NCI-H2171 treated with DMSO at 0.1 percent for 48 hours (cell line): ENCODE results near the gene TSHZ2.

Source experiments
- DNase-seq: peaks from one replicate; lab custom pipeline; 2025; lab: John Stamatoyannopoulos, UW

The TSHZ2 gene

GRCh38 chr20:53163486-53163885 is 191.3 kb downstream of the TSHZ2 start:
- no peak for DNase-seq

DNA sequence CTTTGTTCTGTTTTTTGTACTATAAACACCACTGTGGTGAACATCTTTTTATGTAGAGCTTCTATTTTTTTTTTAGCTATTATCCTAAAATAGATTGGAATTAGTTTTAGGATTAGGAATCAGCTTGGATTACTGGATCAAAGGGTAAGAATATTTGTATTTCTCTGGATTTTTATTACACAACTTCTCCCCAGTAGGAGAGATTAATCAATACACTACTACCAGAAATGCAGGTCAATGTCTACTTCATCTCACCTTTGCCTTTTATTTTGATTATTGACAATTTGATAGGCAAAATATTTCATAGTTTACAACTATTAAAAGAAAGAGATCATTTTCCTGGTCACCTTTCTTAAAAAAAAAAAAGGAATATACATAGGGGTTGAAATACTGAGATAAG is 191.9 kb downstream of the TSHZ2 start:
- DNase-seq = no peak

- no peak for DNase-seq
Observed at GRCh38 chr20:53165452-53165851, 193.3 kb downstream of the TSHZ2 start.

GRCh38 chr20:53168491-53168890 is 196.3 kb downstream of the TSHZ2 start:
- no peak for DNase-seq

DNA sequence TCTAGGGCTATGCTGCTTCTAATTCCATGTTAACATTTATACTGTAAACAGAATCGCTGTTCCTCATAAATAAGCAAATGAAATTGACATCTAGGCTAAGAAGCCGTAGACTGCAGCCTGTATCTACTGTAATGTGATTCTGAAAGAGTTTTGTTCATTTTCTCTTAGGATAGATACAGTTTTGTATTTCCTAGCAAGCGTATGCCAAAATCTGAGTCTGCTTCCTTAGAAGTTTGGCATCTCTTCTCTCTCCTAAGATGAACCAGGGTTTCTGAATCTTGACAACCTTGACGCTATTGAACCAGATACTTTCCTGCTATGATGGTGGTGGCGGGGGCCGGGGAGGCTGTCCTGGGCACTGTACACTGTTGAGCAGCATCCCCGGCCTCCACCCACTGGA is 198.0 kb downstream of the TSHZ2 start:
- no peak for DNase-seq

GRCh38 chr20:53171065-53171464 is 198.9 kb downstream of the TSHZ2 start:
- no peak for DNase-seq

- no peak for DNase-seq
Observed at GRCh38 chr20:53174454-53174853, 202.3 kb downstream of the TSHZ2 start.

DNA sequence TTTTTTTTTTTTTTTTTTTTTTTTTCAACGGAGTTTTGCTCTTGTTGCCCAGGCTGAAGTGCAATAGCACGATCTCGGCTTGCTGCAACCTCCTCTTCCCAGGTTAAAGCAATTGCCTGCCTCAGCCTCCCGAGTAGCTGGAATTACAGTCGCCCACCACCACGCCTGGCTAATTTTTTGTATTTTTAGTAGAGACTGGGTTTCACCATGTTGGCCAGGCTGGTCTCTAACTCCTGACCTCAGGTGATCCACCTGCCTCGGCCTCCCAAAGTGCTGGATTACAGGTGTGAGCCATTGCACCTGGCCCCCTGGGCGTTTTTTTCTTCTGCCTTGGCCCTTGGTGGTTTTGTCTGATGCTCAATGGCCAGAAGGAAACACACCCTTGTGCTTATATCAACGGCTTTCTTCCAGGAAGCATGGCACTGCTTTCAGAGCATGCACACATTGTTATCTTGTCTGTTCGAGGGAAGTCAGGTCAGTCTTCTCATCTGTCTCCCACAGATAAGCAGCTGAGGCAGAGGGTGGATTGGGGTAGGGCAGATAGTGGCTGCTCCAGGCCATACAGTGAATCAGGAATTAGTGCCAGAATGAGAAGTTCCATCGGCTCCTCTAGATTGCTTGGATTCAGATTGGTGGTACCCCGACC is 203.1 kb downstream of the TSHZ2 start:
- DNase-seq = no peak

DNA sequence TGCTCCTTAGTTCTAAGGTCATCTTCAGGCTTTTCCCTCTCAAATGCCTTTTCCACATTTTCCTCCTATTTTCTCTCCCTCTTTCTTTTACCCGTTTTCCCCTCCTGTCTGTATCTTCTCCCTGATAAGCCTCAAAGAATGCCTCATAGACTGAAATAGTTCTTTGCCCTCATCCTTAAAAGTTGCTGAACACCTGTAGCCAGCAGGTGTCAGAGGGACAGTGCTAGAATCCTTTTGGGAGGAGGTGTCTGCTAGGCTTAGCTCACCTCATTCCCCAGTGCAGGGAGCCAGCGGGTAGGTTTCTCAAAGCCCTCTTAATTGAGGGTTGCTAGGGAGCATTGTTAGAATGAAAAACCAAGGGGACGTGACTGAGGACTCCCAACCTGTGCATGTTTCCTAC is 204.0 kb downstream of the TSHZ2 start:
- no peak for DNase-seq

- no peak for DNase-seq
Observed at GRCh38 chr20:53177687-53178086, 205.5 kb downstream of the TSHZ2 start.

GRCh38 chr20:53179749-53180148 is 207.6 kb downstream of the TSHZ2 start:
- no peak for DNase-seq

DNA sequence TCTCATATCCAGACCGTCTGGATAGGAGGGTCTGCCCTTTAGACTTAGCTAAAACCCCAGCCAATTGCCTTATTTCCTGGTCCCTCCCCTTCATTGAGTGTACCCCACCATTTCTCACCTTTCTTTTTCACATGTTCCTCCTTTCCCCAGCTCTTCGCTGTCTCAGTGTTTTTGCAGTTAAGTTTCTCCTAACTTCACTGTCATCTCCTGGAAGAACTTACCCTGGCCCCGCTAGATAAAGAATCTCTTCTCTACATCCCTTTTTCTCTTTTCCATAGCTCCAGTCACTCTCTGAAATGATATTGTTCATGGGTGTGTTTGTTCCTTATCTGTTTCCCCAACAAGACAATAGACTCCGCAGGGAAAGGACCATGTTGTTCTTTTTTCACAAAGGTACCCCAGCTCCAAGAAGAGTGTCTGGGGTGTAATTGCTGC is 208.8 kb downstream of the TSHZ2 start:
- DNase-seq = no peak

DNA sequence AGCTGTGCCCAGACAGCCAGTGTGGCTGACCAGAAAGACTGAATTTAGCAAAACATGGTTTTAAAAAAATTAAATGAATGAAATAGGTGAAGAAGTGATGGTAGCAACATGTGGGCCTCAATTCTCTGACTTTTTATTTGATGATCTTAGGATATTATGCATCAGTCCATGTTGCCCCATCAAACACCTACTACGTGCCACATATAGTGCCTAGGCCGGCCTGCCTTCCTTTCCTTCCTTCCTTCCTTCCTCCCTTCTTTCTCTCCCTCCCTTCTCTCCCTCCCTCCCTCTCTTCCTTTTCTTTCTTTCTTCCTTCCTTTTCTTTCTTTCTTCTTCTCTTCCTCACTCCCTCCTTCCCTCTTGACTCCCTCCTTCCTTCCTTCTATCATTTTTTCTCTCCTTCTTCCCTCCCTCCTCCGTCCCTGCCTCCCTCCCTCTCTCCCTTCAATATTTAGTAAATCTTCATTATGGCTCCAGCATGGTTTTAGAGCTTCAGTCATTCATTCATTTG is 209.8 kb downstream of the TSHZ2 start:
- no peak for DNase-seq

GRCh38 chr20:53183181-53183580 is 211.0 kb downstream of the TSHZ2 start:
- no peak for DNase-seq

- DNase-seq = no peak
Observed at GRCh38 chr20:53186635-53187034, 214.5 kb downstream of the TSHZ2 start.

GRCh38 chr20:53187392-53188068 is 215.4 kb downstream of the TSHZ2 start:
- DNase-seq = no peak

DNA sequence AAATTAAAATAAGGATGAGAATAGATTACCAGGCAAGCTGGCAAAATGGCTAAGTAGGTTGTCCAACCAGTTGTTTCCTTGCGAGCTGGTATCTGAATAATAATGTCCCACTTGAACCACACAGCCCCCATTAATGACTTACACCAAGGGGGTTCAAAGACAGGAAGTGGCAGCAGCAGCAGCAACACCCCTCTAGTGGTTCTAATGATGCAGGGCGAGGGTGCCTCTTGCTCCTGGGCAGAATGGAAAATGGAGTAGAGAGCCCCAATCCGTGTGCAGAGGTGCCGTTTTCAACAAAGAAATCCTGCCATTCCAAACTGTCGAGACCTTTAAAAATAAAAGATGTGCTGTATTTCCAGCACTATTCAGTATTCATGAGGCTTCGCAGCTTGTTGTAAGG is 218.1 kb downstream of the TSHZ2 start:
- no peak for DNase-seq

GRCh38 chr20:53191957-53192356 is 219.8 kb downstream of the TSHZ2 start:
- DNase-seq = no peak

DNA sequence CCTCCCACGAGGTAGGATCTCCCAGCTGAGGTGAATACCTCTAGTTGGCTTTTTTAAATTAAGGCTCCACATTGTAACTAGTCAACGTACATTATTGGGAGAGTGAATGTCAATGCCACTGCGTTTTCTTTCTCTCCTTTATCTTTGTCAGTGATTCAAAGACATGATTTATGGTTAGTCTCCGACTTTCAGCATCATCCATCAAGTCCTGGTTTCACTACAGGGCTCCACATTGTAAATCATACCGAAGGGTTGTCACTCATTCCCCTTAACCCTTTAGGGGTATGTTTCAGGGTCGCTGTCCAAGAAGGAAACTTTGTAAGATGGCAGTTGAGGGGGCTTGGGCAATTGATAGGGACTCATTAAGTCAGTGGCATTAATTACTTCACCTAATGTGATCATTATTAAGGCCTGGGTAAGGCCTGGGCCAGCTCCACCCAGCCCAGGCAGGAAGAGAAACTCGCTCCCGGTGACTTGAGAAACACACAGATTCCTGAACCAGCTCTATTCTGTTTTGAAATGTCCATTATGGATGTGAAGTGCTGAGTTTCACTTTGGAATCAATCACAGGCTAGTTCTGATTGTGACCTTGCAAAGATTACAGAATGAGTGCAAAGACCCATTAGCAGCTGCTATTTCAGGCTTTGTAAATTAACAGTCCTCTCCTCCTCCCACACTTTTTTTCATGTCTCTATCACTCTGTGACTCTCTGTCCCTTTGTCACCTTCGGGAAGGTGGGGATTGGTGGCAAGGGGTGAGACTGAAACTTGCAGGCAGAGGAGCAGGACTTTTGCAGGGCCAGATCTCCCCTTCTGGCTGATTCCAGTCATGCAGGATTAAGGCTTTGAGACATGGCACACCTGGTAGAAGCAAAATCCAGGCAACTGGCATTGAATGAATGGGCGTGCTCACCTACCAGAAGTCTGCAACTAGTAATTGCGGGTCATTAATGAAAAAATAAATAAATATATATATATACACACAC is 222.4 kb downstream of the TSHZ2 start:
- DNase-seq = no peak

- DNase-seq = no peak
Observed at GRCh38 chr20:53195876-53196610, 223.9 kb downstream of the TSHZ2 start.

- no peak for DNase-seq
Observed at GRCh38 chr20:53201588-53201987, 229.4 kb downstream of the TSHZ2 start.

DNA sequence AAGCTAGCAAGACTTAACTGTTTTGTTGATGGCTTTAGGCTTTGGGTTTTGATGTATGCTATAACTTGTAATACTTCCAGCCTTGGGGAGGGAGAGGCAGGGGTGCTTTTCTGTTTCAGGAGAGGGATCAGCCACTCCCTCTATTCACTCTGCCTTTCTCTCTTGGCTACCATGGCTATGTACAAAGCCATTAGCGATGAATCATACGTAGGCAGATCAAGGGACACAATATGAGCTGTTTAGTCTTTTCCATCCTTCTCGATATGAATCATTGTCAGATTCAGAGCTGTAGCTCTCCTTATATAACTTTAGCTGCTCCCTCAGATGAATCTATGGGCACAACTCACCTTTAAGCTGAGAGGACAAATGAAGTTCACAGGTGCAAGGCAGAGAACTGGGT is 230.6 kb downstream of the TSHZ2 start:
- DNase-seq = no peak
